HepG2 (cell line): ENCODE measurements around the gene CAPN12. TPM values are rescaled to one million over a fixed set of nuclear protein-coding genes. Genes with fewer than 3 reads are reported as not detected.

Source experiments
- DNMT3B ChIP-seq: conservative IDR thresholded peaks from 2 replicates; pipeline ENCODE4 v1.6.1; 2016; ENCODE audit warnings: missing biosample characterization, control low read depth
- EZH2 ChIP-seq: conservative IDR thresholded peaks from 2 replicates; pipeline ENCODE4 v1.6.1; 2012; ENCODE audit warnings: mild to moderate bottlenecking, low read depth, low read length, moderate library complexity
- GMEB1 ChIP-seq: sonication (generic); formaldehyde crosslinking; IDR thresholded peaks from 2 replicates; pipeline ENCODE4 v1.5.1; 2020; ENCODE audit warnings: missing genetic modification reagents, mild to moderate bottlenecking, borderline replicate concordance
- IKZF5 ChIP-seq: IDR thresholded peaks from 2 replicates; pipeline ENCODE4 v1.6.1; 2018; ENCODE audit warnings: missing genetic modification reagents, mild to moderate bottlenecking, missing compliant biosample characterization
- MAFK ChIP-seq, 2 experiments: IDR thresholded peaks in 1 of 2; conservative IDR thresholded peaks in 1 of 2; 2 replicates each; pipeline ENCODE4 v1.6.1; 2011; ENCODE audit warnings: improper control_type of control experiment in 2 of 2, low read length in 2 of 2
- MEIS2 ChIP-seq: sonication (generic); formaldehyde crosslinking; IDR thresholded peaks from 2 replicates; pipeline ENCODE4 v1.9.0; 2021; ENCODE audit warnings: mild to moderate bottlenecking, missing genetic modification reagents
- MYNN ChIP-seq: sonication (generic); formaldehyde crosslinking; IDR thresholded peaks from 2 replicates; pipeline ENCODE4 v1.4.0; 2020; ENCODE audit warnings: mild to moderate bottlenecking, low read depth, missing genetic modification reagents
- SMAD9 ChIP-seq: sonication (generic); formaldehyde crosslinking; IDR thresholded peaks from 2 replicates; pipeline ENCODE4 v1.5.1; 2020; ENCODE audit warnings: mild to moderate bottlenecking, missing genetic modification reagents
- SP4 ChIP-seq: sonication (generic); formaldehyde crosslinking; IDR thresholded peaks from 2 replicates; pipeline ENCODE4 v1.8.1; 2023; ENCODE audit warnings: mild to moderate bottlenecking, missing genetic modification reagents
- SRY ChIP-seq: sonication (generic); formaldehyde crosslinking; IDR thresholded peaks from 2 replicates; pipeline ENCODE4 v1.8.0; 2022; ENCODE audit warnings: mild to moderate bottlenecking, missing genetic modification reagents
- TRAFD1 ChIP-seq: sonication (generic); formaldehyde crosslinking; IDR thresholded peaks from 2 replicates; pipeline ENCODE4 v1.5.1; 2020; ENCODE audit warnings: missing genetic modification reagents, mild to moderate bottlenecking, borderline replicate concordance
- ZBTB10 ChIP-seq: sonication (generic); formaldehyde crosslinking; IDR thresholded peaks from 2 replicates; pipeline ENCODE4 v1.4.0; 2020; ENCODE audit warnings: missing genetic modification reagents, borderline replicate concordance
- ZNF143 ChIP-seq: sonication (generic); formaldehyde crosslinking; IDR thresholded peaks from 2 replicates; pipeline ENCODE4 v1.4.0; 2020; ENCODE audit warnings: missing genetic modification reagents
- ZNF646 ChIP-seq: sonication (generic); formaldehyde crosslinking; IDR thresholded peaks from 2 replicates; pipeline ENCODE4 v1.9.0; 2021; ENCODE audit warnings: mild to moderate bottlenecking, missing genetic modification reagents
- ZNF788 ChIP-seq: sonication (generic); formaldehyde crosslinking; IDR thresholded peaks from 2 replicates; pipeline ENCODE4 v1.5.0; 2020; ENCODE audit warnings: mild to moderate bottlenecking, missing genetic modification reagents, borderline replicate concordance
- ZNF879 ChIP-seq: sonication (generic); formaldehyde crosslinking; IDR thresholded peaks from 2 replicates; pipeline ENCODE4 v1.8.1; 2023; ENCODE audit warnings: missing genetic modification reagents
- polyA plus RNA-seq, 8 experiments: library from polyadenylated mRNA; depleted of rRNA in 3 of 8; stranded (reverse) in 7 of 8; unstranded in 1 of 8; fragments of >200 nt; fragmentation: Illumina TruSeq in 4 of 8; extraction: Trizol in 4 of 8; gene quantifications; 2 replicates each; pipeline versions ENCODE4 v1.2.1 to v1.2.3, GENCODE V29; 2011 to 2016; ENCODE audit warnings: low read depth in 4 of 8, missing spikeins in 1 of 8, mixed read lengths in 1 of 8; ENCODE audit not compliant: insufficient read depth in 1 of 8
- total RNA-seq, 5 experiments: library from RNA; depleted of rRNA; stranded (reverse); fragments of >200 nt; fragmentation: Illumina TruSeq; extraction: Trizol; gene quantifications; 2 replicates each; pipeline ENCODE4 v1.2.3, GENCODE V29; 2016; ENCODE audit warnings: low read depth in 1 of 5

Gene CAPN12
- total and polyA plus RNA-seq, 2 of the 13 experiments (the other 11 are each of a cell fraction or from before 2014, with no cell fraction given), result 1.6 to 13.6 TPM

GRCh38 chr19:38700350-38700901, 43.8 kb downstream of the CAPN12 start (continued):
- TF ChIP-seq ZBTB10 (no peak), ZNF646 (CRISPR knock-in tag) (no peak), MEIS2 (CRISPR knock-in tag) (no peak), MYNN (CRISPR knock-in tag) (no peak), MAFK (conservative IDR thresholded peaks at IDR 0.05 in 1 of 2, IDR thresholded peaks at IDR 0.05 in 1 of 2; ENCODE audit: low read length in 2 of 2) (no peak), TRAFD1 (no peak), SP4 (CRISPR knock-in tag) (no peak; the same call in 1 of the 2 replicates), DNMT3B (CRISPR knock-in tag) (no peak), IKZF5 (CRISPR knock-in tag) (no peak), SRY (CRISPR knock-in tag) (no peak), ZNF788 (no peak), ZNF143 (CRISPR knock-in tag) (no peak), GMEB1 (no peak), SMAD9 (CRISPR knock-in tag) (no peak), EZH2 (no peak), ZNF879 (CRISPR knock-in tag) (no peak)
